K562 (cell line): ENCODE results near the gene BIN1. TPM values are rescaled to one million over a fixed set of nuclear protein-coding genes. Genes with fewer than 3 reads are reported as not detected.

Experiments
- ATAC-seq: fragments of 200-7000 bp; cut with Tn5 transposase; 3 replicates; pipeline ENCODE4 v1.9.1; 2020; ENCODE audit warnings: moderate library complexity
- BruUV-seq: library from RNA; stranded (reverse); fragments of 400-500 nt; replicated peaks from 2 replicates; lab custom pipeline; 2021; lab: Mats Ljungman, UMichigan
- CTCF ChIA-PET: fragments of 300-600 bp; formaldehyde crosslinking; extraction: SDS; loops from one replicate; lab custom pipeline; 2021; ENCODE audit warnings: low intra/inter-chr PET ratio; lab: Yijun Ruan, JAX
- POLR2A ChIA-PET: fragments of 300-600, 350-650 bp; sonication (Branson Sonifier 250); formaldehyde crosslinking; extraction: SDS; loops from one replicate; lab custom pipeline; 2021; ENCODE audit warnings: antibody characterized with exemption, inconsistent platforms; lab: Yijun Ruan, JAX
- DNase-seq, 4 experiments: peaks; one replicate each; pipeline versions ENCODE4 v3.0.0 to v3.0.0-alpha.2; 2011 to 2018; ENCODE audit warnings: low spot score in 3 of 4, mixed read lengths in 3 of 4; ENCODE audit errors: extremely low read depth in 1 of 4
- FAIRE-seq: peaks from 2 replicates; lab custom pipeline; 2011; peaks lifted over from hg19 to GRCh38; lab: Jason Lieb, UNC
- H2AFZ ChIP-seq: 2 replicates; pipeline ENCODE4 v1.6.0; 2011; ENCODE audit warnings: low read depth, low read length, control low read depth, inconsistent platforms
- H3K27ac ChIP-seq: fragments of 200-600 bp; 3 replicates; pipeline ENCODE4 v1.8.0; 2011; ENCODE audit warnings: low read depth, mild to moderate bottlenecking, control low read depth, inconsistent platforms, low read length, moderate library complexity, mixed read lengths; ENCODE audit errors: extremely low read depth
- H3K27me3 ChIP-seq, 2 experiments: fragments of 300-600 bp in 1 of 2; 2 replicates in 1 of 2; 3 replicates in 1 of 2; pipeline versions ENCODE4 v1.6.0 to v1.8.0; 2011; ENCODE audit warnings: inconsistent platforms in 2 of 2, low read length in 2 of 2, mild to moderate bottlenecking in 1 of 2, mixed read lengths in 1 of 2, moderate library complexity in 1 of 2; ENCODE audit not compliant: control insufficient read depth in 2 of 2, insufficient read depth in 2 of 2
- H3K36me3 ChIP-seq: fragments of 300-600 bp; 3 replicates; pipeline ENCODE4 v1.8.0; 2011; ENCODE audit warnings: mild to moderate bottlenecking, low read length, inconsistent platforms; ENCODE audit not compliant: control insufficient read depth, insufficient read depth
- H3K4me1 ChIP-seq, 2 experiments: fragments of 200-600 bp in 1 of 2; replicated peaks in 1 of 2; 2 replicates in 1 of 2; 3 replicates in 1 of 2; pipeline versions ENCODE4 v1.5.1 to v1.8.0; 2011; ENCODE audit warnings: inconsistent platforms in 2 of 2, low read length in 2 of 2, mild to moderate bottlenecking in 1 of 2, mixed read lengths in 1 of 2, moderate library complexity in 1 of 2; ENCODE audit not compliant: control insufficient read depth in 2 of 2, insufficient read depth in 2 of 2
- H3K4me2 ChIP-seq: 2 replicates; pipeline ENCODE4 v1.6.1; 2011; ENCODE audit warnings: low read length, control low read depth, inconsistent platforms, mixed read lengths; ENCODE audit not compliant: insufficient read depth
- H3K4me3 ChIP-seq: fragments of 200-600 bp; sonication (generic), shearing (Covaris generic); 2 replicates; pipeline ENCODE4 v1.5.1; 2016; ENCODE audit warnings: control low read depth, inconsistent platforms
- H3K79me2 ChIP-seq: fragments of 200-600 bp; 3 replicates; pipeline ENCODE4 v1.8.0; 2011; ENCODE audit warnings: low read length, inconsistent platforms; ENCODE audit not compliant: control insufficient read depth, insufficient read depth
- H3K9ac ChIP-seq, 2 experiments: 2 replicates each; pipeline versions ENCODE4 v1.6.0 to v1.6.1; 2011; ENCODE audit warnings: low read depth in 2 of 2, low read length in 2 of 2, control low read depth in 1 of 2, inconsistent platforms in 1 of 2, mild to moderate bottlenecking in 1 of 2, mixed read lengths in 1 of 2; ENCODE audit not compliant: insufficient read depth in 1 of 2
- H3K9me1 ChIP-seq: one replicate; pipeline ENCODE4 v1.6.0; 2011; ENCODE audit warnings: inconsistent platforms, mild to moderate bottlenecking, low read length, moderate library complexity; ENCODE audit not compliant: control insufficient read depth, insufficient read depth
- H3K9me3 ChIP-seq: replicated peaks from 2 replicates; pipeline ENCODE4 v1.5.1; 2011; ENCODE audit warnings: low read depth, low read length, inconsistent platforms; ENCODE audit not compliant: control insufficient read depth, insufficient read depth
- H4K20me1 ChIP-seq: replicated peaks from 2 replicates; pipeline ENCODE4 v1.6.1; 2011; ENCODE audit warnings: low read length, inconsistent platforms, mixed read lengths; ENCODE audit not compliant: control insufficient read depth, insufficient read depth
- C11orf30 ChIP-seq: fragments of 450-650 bp; IDR thresholded peaks from 2 replicates; pipeline ENCODE4 v1.6.1; 2016; ENCODE audit warnings: low read depth, mild to moderate bottlenecking
- CBFA2T2 ChIP-seq: fragments of 450-650 bp; conservative IDR thresholded peaks from 2 replicates; pipeline ENCODE4 v1.6.1; 2017; ENCODE audit warnings: mild to moderate bottlenecking
- EGR1 ChIP-seq: fragments of 450-650 bp; conservative IDR thresholded peaks from 2 replicates; pipeline ENCODE4 v1.6.1; 2017; ENCODE audit warnings: mild to moderate bottlenecking
- EHMT2 ChIP-seq: fragments of 450-650 bp; IDR thresholded peaks from 2 replicates; pipeline ENCODE4 v1.6.1; 2018; ENCODE audit warnings: antibody characterized with exemption
- JUN ChIP-seq, 2 experiments: sonication (generic) in 1 of 2; formaldehyde crosslinking in 1 of 2; IDR thresholded peaks; 2 replicates each; pipeline versions ENCODE4 v1.6.1 to v1.8.0; 2012 to 2022; ENCODE audit warnings: borderline replicate concordance in 2 of 2, mild to moderate bottlenecking in 2 of 2, improper control_type of control experiment in 1 of 2, low read depth in 1 of 2, low read length in 1 of 2, missing genetic modification reagents in 1 of 2
- KLF16 ChIP-seq: IDR thresholded peaks from 2 replicates; pipeline ENCODE4 v1.6.1; 2016; ENCODE audit warnings: antibody characterized with exemption
- MAFG ChIP-seq: fragments of 450-650 bp; conservative IDR thresholded peaks from 2 replicates; pipeline ENCODE4 v1.6.1; 2016; ENCODE audit warnings: missing genetic modification characterization, missing compliant biosample characterization
- MEIS2 ChIP-seq: fragments of 450-650 bp; IDR thresholded peaks from 2 replicates; pipeline ENCODE4 v1.6.1; 2014; ENCODE audit warnings: mild to moderate bottlenecking; ENCODE audit not compliant: partially characterized antibody
- NFRKB ChIP-seq: fragments of 450-650 bp; IDR thresholded peaks from 2 replicates; pipeline ENCODE4 v1.6.1; 2016; ENCODE audit warnings: low read depth
- PRPF4 ChIP-seq: fragments of 200-400 bp; formaldehyde crosslinking; IDR thresholded peaks from one replicate; pipeline ENCODE4 v1.6.1; 2017; ENCODE audit warnings: low read length, low read depth, mild to moderate bottlenecking; ENCODE audit not compliant: insufficient read depth, poor library complexity, severe bottlenecking
- SRSF1 ChIP-seq: fragments of 200-400 bp; formaldehyde crosslinking; IDR thresholded peaks from 2 replicates; pipeline ENCODE4 v1.6.1; 2017; ENCODE audit warnings: mild to moderate bottlenecking, low read depth, low read length, moderate library complexity
- STAT5B ChIP-seq: fragments of 250-450 bp; sonication (Bioruptor Pico); IDR thresholded peaks from 2 replicates; pipeline ENCODE4 v1.8.0; 2021; ENCODE audit warnings: mild to moderate bottlenecking, inconsistent platforms
- TRIM24 ChIP-seq, 2 experiments: fragments of 450-650 bp; IDR thresholded peaks; 2 replicates each; pipeline ENCODE4 v1.6.1; 2016
- ZNF263 ChIP-seq: sonication (generic); formaldehyde crosslinking; IDR thresholded peaks from 2 replicates; pipeline ENCODE4 v1.8.0; 2022; ENCODE audit warnings: mild to moderate bottlenecking, missing genetic modification reagents, borderline replicate concordance
- ZNF561 ChIP-seq: fragments of 450-650 bp; formaldehyde crosslinking; conservative IDR thresholded peaks from 2 replicates; pipeline ENCODE4 v1.4.0; 2020; ENCODE audit warnings: mild to moderate bottlenecking, moderate library complexity
- WGBS: fragments of 100-300 bp; shearing (Covaris generic); methylation state at CpG from one replicate; pipeline ENCODE4 v1.1.6; 2016; ENCODE audit warnings: low coverage, mixed read lengths; ENCODE audit not compliant: insufficient coverage; ENCODE audit errors: missing lambda C conversion rate; 5-methylcytosine and 5-hydroxymethylcytosine counted together
- in situ Hi-C: fragments of 300-500 bp; cut with MboI; formaldehyde crosslinking; loops from 4 replicates; pipeline ENCODE4 v1.15.0; 2018; ENCODE audit warnings: inconsistent platforms, mixed read lengths
- intact Hi-C: fragments of 100-400 bp; cut with micrococcal nuclease; formaldehyde crosslinking; loops from 2 replicates; pipeline ENCODE4 v1.14.2; 2022
- polyA plus RNA-seq, 8 experiments: library from polyadenylated mRNA; depleted of rRNA in 4 of 8; stranded (reverse) in 5 of 8; unstranded in 3 of 8; fragments of >200 nt; fragmentation: Nextera tagmentation in 2 of 8; fragmentation: Illumina TruSeq in 1 of 8; extraction: Ambion mirVana in 2 of 8; extraction: Trizol in 1 of 8; gene quantifications; 2 replicates each; pipeline versions ENCODE4 v1.2.1 to v1.2.3, GENCODE V29; 2011 to 2014; ENCODE audit warnings: inconsistent platforms in 1 of 8, missing spikeins in 1 of 8
- total RNA-seq, 7 experiments: library from RNA; depleted of rRNA in 6 of 7; stranded (reverse); fragments of >200 nt in 6 of 7; fragmentation: Illumina TruSeq in 2 of 7; extraction: Trizol in 2 of 7; gene quantifications; 2 replicates each; pipeline versions ENCODE4 v1.2.1 to v1.2.3, GENCODE V29; 2011 to 2021; ENCODE audit warnings: low replicate concordance in 1 of 7

The BIN1 gene
- total and polyA plus RNA-seq, 9 of the 15 experiments (the other 6 are each of a cell fraction or from before 2014, with no cell fraction given): 0.04 to 2.8 (median 0.79) TPM; not detected in 1

DNA sequence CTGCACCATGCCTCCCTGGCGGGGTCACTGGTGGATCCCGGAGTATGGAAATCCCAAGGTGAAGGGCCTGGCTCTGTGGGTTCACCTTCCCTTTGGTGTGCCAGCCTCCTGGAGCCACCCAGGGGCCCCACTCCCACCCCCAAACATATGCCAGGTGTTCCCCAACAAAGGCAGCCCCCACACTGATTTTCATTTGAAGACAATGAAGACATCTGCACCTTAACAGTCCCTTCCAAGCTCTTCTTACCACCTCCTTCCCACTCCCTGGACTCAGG lies 11.7 kb downstream of the BIN1 start:
- TF ChIP-seq MEIS2 (no peak), PRPF4 (no peak)
- H3K4me1 ChIP-seq: peaks cover 0 to 15% of the 10 kb centered on the region in 2 experiments; a peak in 1 of 5 replicates
- H4K20me1 ChIP-seq: peaks cover 3% of the 10 kb centered on the region; the same call in 1 of the 2 replicates
- ATAC-seq (no peak), DNase-seq (no peak), FAIRE-seq (no peak)
- H3K27ac ChIP-seq: no peak overlapping the region
- no peak overlapping the region for H3K4me2 ChIP-seq
- H3K36me3 ChIP-seq: no peaks in the 10 kb centered on the region
- H3K4me3 ChIP-seq: no peak overlapping the region
- H3K9me3 ChIP-seq: no peaks in the 10 kb centered on the region
- H2AFZ ChIP-seq: no peak overlapping the region
- peaks cover 0 to 56% of the 10 kb centered on the region in 2 experiments; a peak in 4 of 5 replicates for H3K27me3 ChIP-seq
- no peak overlapping the region for H3K9ac ChIP-seq
- H3K79me2 ChIP-seq: no peaks in the 10 kb centered on the region
- CTCF ChIA-PET: no interaction called here
- BruUV-seq: no TSS peak
- in situ Hi-C loops (no loop called here), intact Hi-C loops (no loop called here)
- H3K9me1 ChIP-seq: no peaks in the 10 kb centered on the region
- 0% methylated on average over 2 of the region's 2 CpGs for WGBS
- POLR2A ChIA-PET: interaction anchor here (0.6 to 1.3 kb wide), 3 partner anchors 14 to 469 kb away, joined by 3 to 5 read pairs (median 4); no protein-coding TSS in a partner anchor

DNA sequence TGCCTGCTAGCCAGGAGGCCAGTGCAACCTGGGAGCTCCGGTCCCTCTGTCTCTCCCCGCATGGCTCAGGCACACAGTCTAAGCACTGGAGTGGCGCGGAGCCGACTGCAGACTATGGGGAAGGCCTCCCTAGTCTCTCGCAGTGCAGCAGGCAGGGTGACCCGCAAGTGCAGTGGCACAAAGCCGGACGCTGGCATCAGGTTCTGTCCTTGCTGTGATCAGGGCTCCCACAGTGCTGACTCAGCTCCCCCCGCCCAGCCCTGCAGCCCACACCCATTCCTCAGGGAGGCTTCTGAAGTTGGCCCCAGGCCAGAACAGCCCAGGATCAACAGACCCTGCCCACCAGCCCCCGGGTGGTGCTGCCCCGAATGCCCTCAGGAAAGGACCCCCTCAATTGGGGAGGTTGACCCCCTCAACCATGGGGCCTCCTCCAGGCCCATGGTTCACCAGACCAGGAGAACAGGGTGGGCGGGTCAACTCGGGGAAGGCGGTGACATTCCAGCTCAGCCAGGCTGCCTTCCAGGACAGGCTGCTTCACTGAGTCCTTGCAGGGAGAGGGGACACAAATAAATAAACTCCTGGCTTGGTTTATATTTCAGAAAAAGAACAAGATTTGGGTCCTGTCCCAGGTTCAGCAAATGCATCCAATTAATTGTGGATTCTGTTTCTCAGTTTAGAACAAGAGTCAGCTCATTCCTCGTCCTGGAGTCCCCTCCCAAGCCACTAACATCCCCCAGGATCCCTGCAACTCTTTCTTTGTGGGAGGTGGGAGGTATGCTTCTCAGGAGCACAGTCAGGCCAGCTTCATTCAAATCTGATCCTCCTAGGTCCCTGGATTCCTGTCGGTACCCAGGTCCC lies 12.2 kb downstream of the BIN1 start:
- peaks cover 3% of the 10 kb centered on the region; the same call in 1 of the 2 replicates for H4K20me1 ChIP-seq
- ATAC-seq (no peak), FAIRE-seq (no peak), DNase-seq (peak in 2 of 4 experiments; percentile 39 to 44)
- WGBS: 9% methylated on average over 13 of the region's 17 CpGs
- no peak overlapping the region for H3K4me3 ChIP-seq
- no peaks in the 10 kb centered on the region for H3K9me1 ChIP-seq
- ChIA-PET CTCF (no interaction called here), POLR2A (interaction anchor here (0.6 to 1.3 kb wide), 3 partner anchors 14 to 469 kb away, joined by 3 to 5 read pairs (median 4); no protein-coding TSS in a partner anchor)
- BruUV-seq: no TSS peak
- H3K79me2 ChIP-seq: no peaks in the 10 kb centered on the region
- H3K4me1 ChIP-seq: peaks cover 0 to 15% of the 10 kb centered on the region in 2 experiments; a peak in 1 of 5 replicates
- in situ Hi-C loops (no loop called here), intact Hi-C loops (no loop called here)
- no peaks in the 10 kb centered on the region for H3K36me3 ChIP-seq
- H3K27ac ChIP-seq: no peak overlapping the region
- no peak overlapping the region; a peak in 1 of 4 replicates for H3K9ac ChIP-seq
- H2AFZ ChIP-seq: no peak overlapping the region
- no peaks in the 10 kb centered on the region for H3K9me3 ChIP-seq
- H3K4me2 ChIP-seq: no peak overlapping the region
- H3K27me3 ChIP-seq: peaks cover 0 to 55% of the 10 kb centered on the region in 2 experiments; a peak in 4 of 5 replicates
- no peak for TF ChIP-seq SRSF1
- peak; percentile 66 for TF ChIP-seq MAFG (tag)
- no peak for TF ChIP-seq KLF16
- no peak for TF ChIP-seq TRIM24 (IDR thresholded peaks at IDR 0.05)
- TF ChIP-seq EGR1: no peak
- TF ChIP-seq JUN (IDR thresholded peaks at IDR 0.05; ENCODE audit: borderline replicate concordance, low read depth, low read length): no peak
- TF ChIP-seq JUN (CRISPR knock-in tag; IDR thresholded peaks at IDR 0.05; ENCODE audit: borderline replicate concordance): no peak
- no peak for TF ChIP-seq NFRKB
- TF ChIP-seq EHMT2: no peak
- TF ChIP-seq STAT5B (CRISPR knock-in tag): no peak
- TF ChIP-seq C11orf30: peak; percentile 84
- no peak for TF ChIP-seq ZNF263 (CRISPR knock-in tag)
- TF ChIP-seq CBFA2T2: no peak
- no peak for TF ChIP-seq ZNF561 (CRISPR knock-in tag)
